ENCODE results near the gene SMARCAD1.

DNA sequence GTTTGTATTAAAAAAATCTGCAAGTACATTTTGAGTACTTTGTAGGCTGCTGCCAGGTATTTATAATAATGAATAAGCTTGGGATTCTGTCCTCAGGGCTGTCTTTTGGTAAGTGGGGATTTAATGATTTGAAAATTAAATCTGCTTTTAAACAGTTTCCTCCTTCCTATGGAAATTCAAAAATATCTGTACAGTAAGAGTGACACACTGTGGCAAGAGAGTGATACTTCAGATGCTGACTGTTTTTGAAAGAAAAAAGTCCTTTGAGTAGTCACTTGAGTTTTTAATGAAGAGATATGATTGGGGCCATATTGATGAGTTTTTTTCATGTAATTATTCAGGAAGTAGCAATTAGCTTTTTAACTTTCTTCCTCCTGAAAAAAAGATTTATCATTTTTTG lies 49.2 kb downstream of the SMARCAD1 start:
- TF ChIP-seq CTCF (conservative IDR thresholded peaks at IDR 0.05; ENCODE audit: low read depth, low read length) (peak; percentile 52; the same call in 1 of the 2 replicates), EZH2phosphoT487 (IDR thresholded peaks at IDR 0.05; ENCODE audit: borderline replicate concordance, low read length) (no peak)
